ENCODE measurements around the gene AMER3. TPM values are rescaled to one million over a fixed set of nuclear protein-coding genes. Genes with fewer than 3 reads are reported as not detected.

Gene AMER3
- total RNA-seq, 1 experiment from 2014 or later = 0.79 TPM

- Mint-ChIP-seq H3K9me3 (ENCODE audit: unreplicated experiment) (no peaks in the 10 kb centered on the region), H3K4me1 (ENCODE audit: low read depth, unreplicated experiment) (no peaks in the 10 kb centered on the region), H3K27me3 (ENCODE audit: insufficient read depth, unreplicated experiment) (peaks cover 20% of the 10 kb centered on the region), H3K27ac (ENCODE audit: unreplicated experiment) (no peak overlapping the region), H3K36me3 (ENCODE audit: insufficient read depth, unreplicated experiment) (no peaks in the 10 kb centered on the region), H3K4me3 (ENCODE audit: unreplicated experiment) (no peak overlapping the region)
- intact Hi-C loops (cut with micrococcal nuclease; ENCODE audit: unreplicated experiment) = no loop called here
- CTCF ChIA-PET = no interaction called here
- TF ChIP-seq CTCF (IDR thresholded peaks at IDR 0.05; ENCODE audit: insufficient read depth in 1 of 2, low read depth in 1 of 2, low read length in 1 of 2, severe bottlenecking in 1 of 2, unreplicated experiment in 1 of 2) = no peak
- H3K9me3 ChIP-seq = no peaks in the 10 kb centered on the region
- H3K36me3 ChIP-seq (ENCODE audit: control insufficient read depth, insufficient read depth, low read length) = no peaks in the 10 kb centered on the region
- H3K4me3 ChIP-seq (ENCODE audit: low read depth, low read length) = no peak overlapping the region
- POLR2A ChIA-PET = no interaction called here
- H3K27me3 ChIP-seq (replicated peaks; ENCODE audit: control insufficient read depth, insufficient read depth, low read length) = no peaks in the 10 kb centered on the region
- no TSS peak for BruUV-seq (replicated peaks)
- DNase-seq = no peak
- no peaks in the 10 kb centered on the region for H3K4me1 ChIP-seq
Measured at GRCh38 chr2:130786076-130786475, 30.7 kb downstream of the AMER3 start.

GRCh38 chr2:130787841-130788240 is 32.5 kb downstream of the AMER3 start:
- no peak for DNase-seq
- H3K27ac Mint-ChIP-seq (ENCODE audit: unreplicated experiment) = no peak overlapping the region
- H3K36me3 Mint-ChIP-seq (ENCODE audit: insufficient read depth, unreplicated experiment) = no peaks in the 10 kb centered on the region
- TF ChIP-seq CTCF (IDR thresholded peaks at IDR 0.05; ENCODE audit: insufficient read depth in 1 of 2, low read depth in 1 of 2, low read length in 1 of 2, severe bottlenecking in 1 of 2, unreplicated experiment in 1 of 2) = no peak
- Histone ChIP-seq H3K4me1 (no peaks in the 10 kb centered on the region), H3K9me3 (no peaks in the 10 kb centered on the region), H3K4me3 (ENCODE audit: low read depth, low read length) (no peak overlapping the region), H3K36me3 (ENCODE audit: control insufficient read depth, insufficient read depth, low read length) (no peaks in the 10 kb centered on the region), H3K27me3 (replicated peaks; ENCODE audit: control insufficient read depth, insufficient read depth, low read length) (no peaks in the 10 kb centered on the region)
- no peaks in the 10 kb centered on the region for H3K9me3 Mint-ChIP-seq (ENCODE audit: unreplicated experiment)
- H3K27me3 Mint-ChIP-seq (ENCODE audit: insufficient read depth, unreplicated experiment) = peaks cover 20% of the 10 kb centered on the region
- ChIA-PET POLR2A (no interaction called here), CTCF (no interaction called here)
- H3K4me1 Mint-ChIP-seq (ENCODE audit: low read depth, unreplicated experiment) = no peaks in the 10 kb centered on the region
- no peak overlapping the region for H3K4me3 Mint-ChIP-seq (ENCODE audit: unreplicated experiment)
- BruUV-seq (replicated peaks) = no TSS peak
- intact Hi-C loops (cut with micrococcal nuclease; ENCODE audit: unreplicated experiment) = no loop called here

GRCh38 chr2:130790312-130790711 is 35.0 kb downstream of the AMER3 start:
- DNase-seq = no peak
- Histone ChIP-seq H3K4me3 (ENCODE audit: low read depth, low read length) (no peak overlapping the region), H3K27me3 (replicated peaks; ENCODE audit: control insufficient read depth, insufficient read depth, low read length) (no peaks in the 10 kb centered on the region), H3K36me3 (ENCODE audit: control insufficient read depth, insufficient read depth, low read length) (no peaks in the 10 kb centered on the region), H3K4me1 (no peaks in the 10 kb centered on the region), H3K9me3 (no peaks in the 10 kb centered on the region)
- BruUV-seq (replicated peaks) = no TSS peak
- peaks cover 20% of the 10 kb centered on the region for H3K27me3 Mint-ChIP-seq (ENCODE audit: insufficient read depth, unreplicated experiment)
- intact Hi-C loops (cut with micrococcal nuclease; ENCODE audit: unreplicated experiment) = no loop called here
- no peaks in the 10 kb centered on the region for H3K9me3 Mint-ChIP-seq (ENCODE audit: unreplicated experiment)
- H3K4me3 Mint-ChIP-seq (ENCODE audit: unreplicated experiment) = no peak overlapping the region
- no peak overlapping the region for H3K27ac Mint-ChIP-seq (ENCODE audit: unreplicated experiment)
- H3K4me1 Mint-ChIP-seq (ENCODE audit: low read depth, unreplicated experiment) = no peaks in the 10 kb centered on the region
- no peak for TF ChIP-seq CTCF (IDR thresholded peaks at IDR 0.05; ENCODE audit: insufficient read depth in 1 of 2, low read depth in 1 of 2, low read length in 1 of 2, severe bottlenecking in 1 of 2, unreplicated experiment in 1 of 2)
- no peaks in the 10 kb centered on the region for H3K36me3 Mint-ChIP-seq (ENCODE audit: insufficient read depth, unreplicated experiment)
- ChIA-PET CTCF (interaction anchor here (0.7 kb wide), 1 partner anchor 64 kb away, joined by 5 read pairs; no protein-coding TSS in a partner anchor), POLR2A (no interaction called here)

All from Caco-2 (cell line).